ENCODE data around the gene PRKCH. TPM values are rescaled to one million over a fixed set of nuclear protein-coding genes. Genes with fewer than 3 reads are reported as not detected.
"Not testable (repeated sequence)": the region's sequence is repeated elsewhere in the genome, so short reads cannot be mapped to it uniquely, and the experiment has no call there.

Gene PRKCH
- total RNA-seq, 1 donor, result 3.3 TPM

- Histone ChIP-seq H3K27me3 (ENCODE audit: insufficient read depth, low read length) (peaks cover 12% of the 10 kb centered on the region), H3K27ac (ENCODE audit: low read depth, low read length) (no peak overlapping the region), H3K4me2 (ENCODE audit: insufficient read depth, low read length) (no peak overlapping the region), H4K20me1 (ENCODE audit: insufficient read depth, low read length) (no peaks in the 10 kb centered on the region), H3K36me3 (ENCODE audit: insufficient read depth, low read length) (no peaks in the 10 kb centered on the region), H3K79me2 (ENCODE audit: insufficient read depth, low read length) (no peaks in the 10 kb centered on the region), H3K4me3 (ENCODE audit: insufficient read depth, low read length) (no peak overlapping the region), H3K9me3 (ENCODE audit: low read depth, low read length) (no peaks in the 10 kb centered on the region), H3K4me1 (ENCODE audit: insufficient read depth, low read length) (no peaks in the 10 kb centered on the region), H2AFZ (ENCODE audit: low read length) (no peak overlapping the region)
- no peak for TF ChIP-seq CTCF (IDR thresholded peaks at IDR 0.05; ENCODE audit: extremely low read depth, low read depth, low read length)
- DNase-seq (ENCODE audit: insufficient read length, low spot score, missing footprints), result no peak
Measured at GRCh38 chr14:61406675-61407074, 85.3 kb downstream of the PRKCH start.

DNA sequence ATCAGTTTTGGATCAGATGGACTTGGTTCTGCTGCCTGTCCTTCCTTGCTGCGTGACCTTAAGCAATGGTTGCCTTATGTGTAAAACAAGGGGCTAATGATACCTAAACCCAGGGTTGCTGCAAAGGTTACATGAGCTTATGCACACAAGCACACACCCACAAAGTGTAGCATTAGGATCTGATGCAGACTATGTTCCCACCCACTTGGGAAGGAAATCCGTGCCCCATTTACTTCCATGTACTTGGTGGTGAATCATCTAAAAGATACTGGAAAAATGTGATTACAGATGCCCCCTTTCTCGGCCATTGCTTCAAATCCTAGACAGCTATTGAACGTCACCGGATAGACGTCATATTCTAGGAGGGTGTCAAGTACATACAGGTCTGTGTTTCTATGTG, 87.1 kb downstream of the PRKCH start:
- TF ChIP-seq CTCF (IDR thresholded peaks at IDR 0.05; ENCODE audit: extremely low read depth, low read depth, low read length), result no peak
- no peaks in the 10 kb centered on the region for H3K9me3 ChIP-seq (ENCODE audit: low read depth, low read length)
- no peak overlapping the region for H3K27ac ChIP-seq (ENCODE audit: low read depth, low read length)
- peaks cover 14% of the 10 kb centered on the region for H3K27me3 ChIP-seq (ENCODE audit: insufficient read depth, low read length)
- no peak overlapping the region for H2AFZ ChIP-seq (ENCODE audit: low read length)
- no peak overlapping the region for H3K4me2 ChIP-seq (ENCODE audit: insufficient read depth, low read length)
- H3K36me3 ChIP-seq (ENCODE audit: insufficient read depth, low read length), result no peaks in the 10 kb centered on the region
- no peaks in the 10 kb centered on the region for H3K79me2 ChIP-seq (ENCODE audit: insufficient read depth, low read length)
- DNase-seq (ENCODE audit: insufficient read length, low spot score, missing footprints), result no peak
- H3K4me1 ChIP-seq (ENCODE audit: insufficient read depth, low read length), result no peaks in the 10 kb centered on the region
- H4K20me1 ChIP-seq (ENCODE audit: insufficient read depth, low read length), result no peaks in the 10 kb centered on the region
- H3K4me3 ChIP-seq (ENCODE audit: insufficient read depth, low read length), result no peak overlapping the region

DNA sequence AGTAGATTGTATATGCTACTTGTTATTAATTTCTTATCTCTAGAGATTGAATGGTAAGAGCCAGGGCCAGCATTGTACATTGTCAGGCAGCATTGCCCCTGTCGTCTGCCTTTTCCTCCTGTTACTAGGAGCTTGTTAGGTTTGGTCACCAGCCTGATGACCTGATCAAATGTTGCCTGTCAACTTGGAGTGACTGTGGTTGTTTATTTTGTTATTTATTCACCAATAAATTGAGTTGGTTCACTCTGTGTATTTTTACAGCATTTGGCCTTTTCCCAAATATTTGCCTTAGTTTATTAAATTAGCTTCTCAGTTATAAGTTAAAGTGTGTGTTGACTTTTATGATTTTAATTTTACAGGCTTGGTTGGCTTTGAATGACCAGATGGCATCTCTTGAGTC, 88.4 kb downstream of the PRKCH start:
- no peaks in the 10 kb centered on the region for H3K36me3 ChIP-seq (ENCODE audit: insufficient read depth, low read length)
- H3K4me1 ChIP-seq (ENCODE audit: insufficient read depth, low read length), result no peaks in the 10 kb centered on the region
- DNase-seq (ENCODE audit: insufficient read length, low spot score, missing footprints), result no peak
- H3K4me2 ChIP-seq (ENCODE audit: insufficient read depth, low read length), result no peak overlapping the region
- H3K27me3 ChIP-seq (ENCODE audit: insufficient read depth, low read length), result peaks cover 14% of the 10 kb centered on the region
- H4K20me1 ChIP-seq (ENCODE audit: insufficient read depth, low read length), result no peaks in the 10 kb centered on the region
- no peak for TF ChIP-seq CTCF (IDR thresholded peaks at IDR 0.05; ENCODE audit: extremely low read depth, low read depth, low read length)
- no peak overlapping the region for H2AFZ ChIP-seq (ENCODE audit: low read length)
- no peak overlapping the region for H3K27ac ChIP-seq (ENCODE audit: low read depth, low read length)
- H3K4me3 ChIP-seq (ENCODE audit: insufficient read depth, low read length), result no peak overlapping the region
- no peaks in the 10 kb centered on the region for H3K79me2 ChIP-seq (ENCODE audit: insufficient read depth, low read length)
- no peaks in the 10 kb centered on the region for H3K9me3 ChIP-seq (ENCODE audit: low read depth, low read length)

DNA sequence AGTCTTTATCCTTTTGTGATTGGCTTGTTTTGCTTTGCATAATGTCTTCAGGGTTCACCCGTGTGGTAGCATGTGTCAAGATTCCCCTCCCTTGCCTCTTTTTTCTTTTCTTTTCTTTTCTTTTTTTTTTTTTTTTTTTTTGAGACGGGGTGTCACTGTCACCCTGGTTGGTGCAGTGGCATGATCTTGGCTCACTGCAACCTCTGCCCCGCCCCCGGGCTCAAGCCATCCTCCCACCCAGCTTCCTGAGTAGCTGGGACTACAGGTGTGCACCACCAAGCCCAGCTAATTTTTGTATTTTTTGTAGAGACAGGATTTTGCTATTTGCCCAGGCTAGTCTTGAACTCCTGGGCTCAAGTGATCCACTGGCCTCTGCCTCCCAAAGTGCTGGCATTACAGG, 94.6 kb downstream of the PRKCH start:
- not testable (repeated sequence) for H3K79me2 ChIP-seq (ENCODE audit: insufficient read depth, low read length)

More for the DNA sequence above, 94.6 kb downstream of the PRKCH start:
- not testable (repeated sequence) for H3K4me1 ChIP-seq (ENCODE audit: insufficient read depth, low read length); DNase-seq (ENCODE audit: insufficient read length, low spot score, missing footprints); H3K9me3 ChIP-seq (ENCODE audit: low read depth, low read length); H3K4me2 ChIP-seq (ENCODE audit: insufficient read depth, low read length); H4K20me1 ChIP-seq (ENCODE audit: insufficient read depth, low read length); H3K36me3 ChIP-seq (ENCODE audit: insufficient read depth, low read length); H3K4me3 ChIP-seq (ENCODE audit: insufficient read depth, low read length); H2AFZ ChIP-seq (ENCODE audit: low read length); H3K27ac ChIP-seq (ENCODE audit: low read depth, low read length)
- peaks cover 10% of the 10 kb centered on the region for H3K27me3 ChIP-seq (ENCODE audit: insufficient read depth, low read length)
